GM12878 (cell line): ENCODE measurements around the gene MRTFA. TPM values are rescaled to one million over a fixed set of nuclear protein-coding genes. Genes with fewer than 3 reads are reported as not detected.

ENCODE experiments used
- ATAC-seq: fragments of 200-7000 bp; cut with Tn5 transposase; 3 replicates; pipeline ENCODE4 v1.9.1; 2020; ENCODE audit warnings: mild to moderate bottlenecking, moderate library complexity
- Bru-seq: library from RNA; stranded (reverse); fragments of 400-500 nt; gene quantifications from one replicate; lab custom pipeline; 2021; lab: Mats Ljungman, UMichigan
- BruChase-seq, 2 experiments: library from RNA; stranded (reverse); fragments of 400-500 nt; gene quantifications; one replicate each; lab custom pipeline; 2021; lab: Mats Ljungman, UMichigan
- BruUV-seq: library from RNA; stranded (reverse); fragments of 400-500 nt; replicated peaks from 2 replicates; lab custom pipeline; 2021; lab: Mats Ljungman, UMichigan
- CTCF ChIA-PET: fragments of 300-600 bp; sonication (Branson Sonifier 250); formaldehyde crosslinking; extraction: SDS; loops from one replicate; lab custom pipeline; 2021; ENCODE audit warnings: inconsistent platforms; lab: Yijun Ruan, JAX
- POLR2A ChIA-PET: fragments of 350-600 bp; formaldehyde crosslinking; extraction: SDS; loops from one replicate; lab custom pipeline; 2021; ENCODE audit warnings: inconsistent platforms; lab: Charles Lee
- RAD21 ChIA-PET: fragments of 300-600 bp; sonication (Branson Sonifier 250); formaldehyde crosslinking; loops from one replicate; lab custom pipeline; 2023; ENCODE audit warnings: antibody characterized with exemption; ENCODE audit not compliant: unreplicated experiment; lab: Charles Lee
- SMC1A ChIA-PET: fragments of 300-600 bp; sonication (Branson Sonifier 250); formaldehyde crosslinking; loops from one replicate; lab custom pipeline; 2023; ENCODE audit not compliant: unreplicated experiment, uncharacterized antibody; lab: Charles Lee
- DNase-seq: peaks from one replicate; pipeline ENCODE4 v3.0.0-alpha.2; 2011; ENCODE audit warnings: low read depth, low spot score
- FAIRE-seq: peaks from 3 replicates; lab custom pipeline; 2011; peaks lifted over from hg19 to GRCh38; lab: Jason Lieb, UNC
- H2AFZ ChIP-seq: 2 replicates; pipeline ENCODE4 v1.6.0; 2011; ENCODE audit warnings: low read depth, low read length, control low read depth; ENCODE audit not compliant: control insufficient read depth
- H3K27ac ChIP-seq: 2 replicates; pipeline ENCODE4 v1.5.1; 2011; ENCODE audit warnings: control low read depth; ENCODE audit not compliant: control insufficient read depth, insufficient read depth
- H3K27me3 ChIP-seq, 2 experiments: replicated peaks in 1 of 2; 2 replicates each; pipeline versions ENCODE4 v1.6.0 to v1.6.1; 2011; ENCODE audit warnings: low read length in 1 of 2; ENCODE audit not compliant: control insufficient read depth in 2 of 2, insufficient read depth in 2 of 2
- H3K36me3 ChIP-seq, 2 experiments: 2 replicates each; pipeline ENCODE4 v1.5.1; 2011; ENCODE audit warnings: low read length in 1 of 2; ENCODE audit not compliant: control insufficient read depth in 2 of 2, insufficient read depth in 2 of 2
- H3K4me1 ChIP-seq: 2 replicates; pipeline ENCODE4 v1.6.1; 2011; ENCODE audit warnings: mild to moderate bottlenecking, low read length, moderate library complexity, mixed read lengths; ENCODE audit not compliant: control insufficient read depth, insufficient read depth
- H3K4me2 ChIP-seq: 2 replicates; pipeline ENCODE4 v1.6.0; 2011; ENCODE audit warnings: control low read depth; ENCODE audit not compliant: control insufficient read depth, insufficient read depth
- H3K4me3 ChIP-seq: fragments of 200-600 bp; sonication (generic); 2 replicates; pipeline ENCODE4 v1.5.1; 2016
- H3K79me2 ChIP-seq: 2 replicates; pipeline ENCODE4 v1.6.0; 2011; ENCODE audit warnings: low read length; ENCODE audit not compliant: control insufficient read depth, insufficient read depth
- H3K9ac ChIP-seq: 2 replicates; pipeline ENCODE4 v1.8.0; 2011; ENCODE audit warnings: low read length, control low read depth, mixed read lengths; ENCODE audit not compliant: control insufficient read depth, insufficient read depth
- H3K9me3 ChIP-seq: replicated peaks from 3 replicates; pipeline ENCODE4 v1.5.1; 2011; ENCODE audit warnings: mild to moderate bottlenecking, low read length; ENCODE audit not compliant: control insufficient read depth, insufficient read depth
- H4K20me1 ChIP-seq: 2 replicates; pipeline ENCODE4 v1.6.0; 2011; ENCODE audit not compliant: control insufficient read depth, insufficient read depth
- CBFB ChIP-seq: IDR thresholded peaks from 2 replicates; pipeline ENCODE4 v1.6.1; 2016; ENCODE audit warnings: antibody characterized with exemption, low read depth
- CBX5 ChIP-seq: sonication (generic); IDR thresholded peaks from 2 replicates; pipeline ENCODE4 v1.6.1; 2016; ENCODE audit warnings: low read depth, moderate library complexity, mild to moderate bottlenecking, inconsistent platforms
- CREB1 ChIP-seq: IDR thresholded peaks from 2 replicates; pipeline ENCODE4 v1.6.1; 2012; ENCODE audit warnings: low read depth, mild to moderate bottlenecking, inconsistent platforms
- IRF4 ChIP-seq: IDR thresholded peaks from 2 replicates; pipeline ENCODE4 v1.6.1; 2011; ENCODE audit warnings: low read depth, low read length
- NBN ChIP-seq: fragments of 450-650 bp; IDR thresholded peaks from 2 replicates; pipeline ENCODE4 v1.6.1; 2016
- NFYB ChIP-seq: IDR thresholded peaks from 2 replicates; pipeline ENCODE4 v1.6.1; 2011; ENCODE audit warnings: low read depth, mild to moderate bottlenecking, low read length, improper control_type of control experiment, moderate library complexity; ENCODE audit not compliant: insufficient read depth
- PAX5 ChIP-seq: IDR thresholded peaks from 2 replicates; pipeline ENCODE4 v1.6.1; 2011; ENCODE audit warnings: low read depth, low read length, borderline replicate concordance
- POLR2A ChIP-seq: IDR thresholded peaks from 2 replicates; pipeline ENCODE4 v1.6.1; 2011; ENCODE audit warnings: low read depth, mild to moderate bottlenecking, low read length
- TARDBP ChIP-seq: IDR thresholded peaks from 2 replicates; pipeline ENCODE4 v1.6.1; 2016; ENCODE audit warnings: borderline replicate concordance
- ZBTB40 ChIP-seq: fragments of 450-650 bp; IDR thresholded peaks from 2 replicates; pipeline ENCODE4 v1.6.1; 2016; ENCODE audit warnings: mild to moderate bottlenecking, moderate library complexity, borderline replicate concordance
- WGBS: methylation state at CpG from one replicate; pipeline ENCODE4 v1.1.6; 2016; ENCODE audit warnings: low lambda C conversion rate; ENCODE audit not compliant: insufficient replicate concordance, insufficient coverage; ENCODE audit errors: missing lambda C conversion rate; 5-methylcytosine and 5-hydroxymethylcytosine counted together
- in situ Hi-C: fragments of 300-500 bp; cut with MboI; formaldehyde crosslinking; loops from 9 replicates; pipeline ENCODE4 v1.14.3; 2018; ENCODE audit warnings: mixed read lengths
- intact Hi-C: fragments of 100-400 bp; cut with micrococcal nuclease; formaldehyde crosslinking; loops from one replicate; pipeline ENCODE4 v1.14.2; 2022; ENCODE audit not compliant: unreplicated experiment
- long read RNA-seq, 2 experiments: library from polyadenylated mRNA; unstranded; transcript quantifications; one replicate each; pipeline ENCODE4 v2.0.0, GENCODE V29; 2019 to 2020
- polyA minus RNA-seq, 3 experiments: library from RNA; depleted of rRNA, polyadenylated mRNA; stranded (reverse); fragments of >200 nt; gene quantifications; 2 replicates each; pipeline ENCODE4 v1.2.3, GENCODE V29; 2011
- polyA plus RNA-seq, 11 experiments: library from polyadenylated mRNA; depleted of rRNA in 4 of 11; unstranded in 6 of 11; stranded (reverse) in 5 of 11; fragments of >200 nt; fragmentation: Nextera tagmentation in 4 of 11; fragmentation: Illumina TruSeq in 1 of 11; extraction: Ambion mirVana in 4 of 11; extraction: Trizol in 1 of 11; gene quantifications; 1 replicate in 1 of 11; 2 replicates in 10 of 11; pipeline versions ENCODE4 v1.2.1 to v1.2.3, GENCODE V29; 2011 to 2016; ENCODE audit warnings: inconsistent platforms in 2 of 11, missing spikeins in 2 of 11, low read depth in 1 of 11
- total RNA-seq, 4 experiments: library from RNA; depleted of rRNA in 3 of 4; stranded (reverse); fragments of >200 nt in 3 of 4; fragmentation: Illumina TruSeq in 1 of 4; extraction: Trizol in 1 of 4; gene quantifications; 2 replicates each; pipeline versions ENCODE4 v1.2.1 to v1.2.3, GENCODE V29; 2013 to 2021
- TF ChIP-seq, protein P1 (sequence below): fragments of 450-650 bp; IDR thresholded peaks from 2 replicates; pipeline ENCODE4 v1.6.1; 2014; ENCODE audit warnings: mild to moderate bottlenecking
- TF ChIP-seq, protein P2 (sequence below): IDR thresholded peaks from 2 replicates; pipeline ENCODE4 v1.6.1; 2011; ENCODE audit warnings: borderline replicate concordance, low read depth, mild to moderate bottlenecking, moderate library complexity, mixed read lengths, low read length; ENCODE audit not compliant: insufficient read depth; ENCODE audit errors: extremely low read length

MRTFA gene
- total RNA-seq (2013; cell fraction: nucleolus; rRNA removed) = 133 and 151 TPM in 2 replicates
- total RNA-seq (2014; rRNA removed) = 27.2 and 27.5 TPM in 2 replicates
- total RNA-seq (2014; rRNA removed; fragmentation: Illumina TruSeq; extraction: Trizol) = 9.5 and 11.3 TPM in 2 replicates
- total RNA-seq (2021) = 58.6 and 63.9 TPM in 2 replicates
- polyA plus RNA-seq (2011; ENCODE audit: low read depth) = 14.4 TPM
- 4.1 and 4.3 TPM in 2 replicates for polyA plus RNA-seq (2011; rRNA removed)
- polyA plus RNA-seq (2011; cell fraction: cytosol; rRNA removed) = 5.8 and 7.9 TPM in 2 replicates
- polyA plus RNA-seq (2011; cell fraction: nucleus; rRNA removed) = 16.2 and 28.6 TPM in 2 replicates
- polyA plus RNA-seq (2012) = 27.0 and 29.9 TPM in 2 replicates
- polyA plus RNA-seq (2014; fragmentation: Illumina TruSeq; extraction: Trizol) = 14.1 and 17.0 TPM in 2 replicates
- 1 to 10 TPM; 2.0 to 2.6 TPM for polyA plus RNA-seq (2014; fragmentation: Nextera tagmentation; extraction: Ambion mirVana)
- polyA plus RNA-seq (2014; rRNA removed) = 18.9 and 25.9 TPM in 2 replicates
- polyA plus RNA-seq (2016; fragmentation: Nextera tagmentation; extraction: Ambion mirVana) = 10 to 100 TPM; 29.1 to 29.6 TPM
- 23.8 and 24.5 TPM in 2 replicates for polyA minus RNA-seq (2011; rRNA and poly(A)+ RNA removed)
- polyA minus RNA-seq (2011; cell fraction: cytosol; rRNA and poly(A)+ RNA removed) = 10.1 and 11.6 TPM in 2 replicates
- 25.5 and 49.7 TPM in 2 replicates for polyA minus RNA-seq (2011; cell fraction: nucleus; rRNA and poly(A)+ RNA removed)
- percentile 78 among the genes with signal in this experiment for Bru-seq, nascent RNA
- BruChase-seq, experiment 1, labeled RNA remaining after a 6-hour chase = percentile 83 among the genes with signal in this experiment
- BruChase-seq, experiment 2, labeled RNA remaining after a 2-hour chase = percentile 81 among the genes with signal in this experiment
- long read RNA-seq, experiment 1, full-length matches to known transcripts = 1 of 5 reads
- long read RNA-seq, experiment 1, partial matches to known transcripts = 0 of 5 reads
- long read RNA-seq, experiment 1, other reads (novel, unspliced or antisense) = 4 of 5 reads
- long read RNA-seq, experiment 2, partial matches to known transcripts = 0 of 15 reads
- long read RNA-seq, experiment 2, other reads (novel, unspliced or antisense) = 14 of 15 reads

DNA sequence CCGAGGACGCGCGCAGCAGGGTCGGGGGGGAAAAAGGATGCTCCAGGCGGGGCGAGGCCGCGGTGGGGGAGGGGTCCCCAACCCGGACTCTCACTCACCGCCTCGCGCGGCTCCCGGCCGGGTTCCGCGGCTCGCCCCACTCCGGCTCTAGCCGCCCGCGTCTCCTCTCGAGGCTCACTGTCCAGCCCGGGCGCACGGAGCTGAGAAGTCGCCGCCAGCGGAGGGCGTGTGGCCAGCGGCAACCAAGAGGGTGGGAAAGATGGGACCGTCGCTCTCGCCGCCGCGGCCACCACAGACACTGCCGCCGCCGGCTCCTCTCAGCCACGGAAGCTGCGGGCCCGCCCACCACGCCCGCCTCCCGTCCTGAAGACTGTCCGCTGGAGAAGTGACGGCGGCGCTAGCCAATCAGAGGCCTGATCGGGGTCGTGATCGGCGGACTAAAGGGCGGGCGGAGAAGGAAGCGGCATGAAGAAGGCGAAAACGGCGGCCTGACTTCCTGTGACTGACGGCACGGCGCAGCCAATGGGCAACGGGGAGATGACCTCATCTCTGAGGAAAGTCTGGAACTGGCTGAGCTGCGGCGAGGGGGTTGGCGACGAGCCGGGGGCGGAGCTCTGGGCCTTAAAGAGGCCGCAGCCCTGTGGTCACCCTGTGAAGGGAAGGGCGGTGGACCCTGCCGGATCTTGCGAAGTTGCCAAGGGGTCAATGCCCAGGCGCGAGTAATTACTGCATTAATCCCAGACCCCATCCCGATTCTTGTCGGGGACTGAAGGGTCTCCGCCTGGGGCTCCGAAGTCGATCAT is at the start of gene MRTFA:
Gene MRTFA, minus strand, starts transcription at position 340 of the 803 bp plus-strand sequence.
- peak within 1 kb of the TSS; percentile 85 for H3K4me3 ChIP-seq
- peak within 1 kb of the TSS; percentile 76 for H3K9ac ChIP-seq
- peaks cover 2% of the 10 kb centered on the region; the same call in 2 of the 3 replicates for H3K9me3 ChIP-seq
- ChIA-PET SMC1A (interaction anchor here (0.8 to 9.9 kb wide), 9 partner anchors 9 to 200 kb away, joined by 3 to 96 read pairs (median 9); no protein-coding TSS in a partner anchor), RAD21 (interaction anchor here (0.7 to 2.0 kb wide), 18 partner anchors 9 to 263 kb away, joined by 3 to 21 read pairs (median 5); no protein-coding TSS in a partner anchor), POLR2A (interaction anchor here (0.5 to 1.9 kb wide), 15 partner anchors 9 to 290 kb away, joined by 3 to 26 read pairs (median 3); no protein-coding TSS in a partner anchor), CTCF (interaction anchor here (0.6 to 9.3 kb wide), 12 partner anchors 9 to 262 kb away, joined by 3 to 79 read pairs (median 4); partner anchors contain the start of genes ST13 and XPNPEP3)
- H4K20me1 ChIP-seq = no peaks in the 10 kb centered on the region
- in situ Hi-C loops (no loop called here), intact Hi-C loops (loop anchor here (2.0 kb wide), 1 partner anchor 104 kb away; no protein-coding TSS in a partner anchor)
- no TSS peak for BruUV-seq
- DNase-seq (peak; percentile 99), ATAC-seq (peak; percentile 95), FAIRE-seq (peak; percentile 99)
- no peaks in the 10 kb centered on the region for H3K36me3 ChIP-seq
- under 1% methylated on average over 72 of the region's 82 CpGs for WGBS
- peak within 1 kb of the TSS; percentile 96 for H2AFZ ChIP-seq
- peak within 1 kb of the TSS; percentile 94 for H3K4me2 ChIP-seq
- H3K27ac ChIP-seq = peak within 1 kb of the TSS; percentile 79
- H3K27me3 ChIP-seq = no peaks in the 10 kb centered on the region
- peaks cover 6% of the 10 kb centered on the region for H3K4me1 ChIP-seq
- peaks cover 45% of the 10 kb centered on the region for H3K79me2 ChIP-seq
- TF ChIP-seq CBX5 = no peak
- TF ChIP-seq CBFB = peak; percentile 68; the same call in 1 of the 2 replicates
- peak; percentile 99 for TF ChIP-seq POLR2A
- TF ChIP-seq PAX5 = peak; percentile 8; the same call in 1 of the 2 replicates
- peak; percentile 85 for TF ChIP-seq NFYB
- no peak for TF ChIP-seq IRF4
- TF ChIP-seq, protein P1, sequence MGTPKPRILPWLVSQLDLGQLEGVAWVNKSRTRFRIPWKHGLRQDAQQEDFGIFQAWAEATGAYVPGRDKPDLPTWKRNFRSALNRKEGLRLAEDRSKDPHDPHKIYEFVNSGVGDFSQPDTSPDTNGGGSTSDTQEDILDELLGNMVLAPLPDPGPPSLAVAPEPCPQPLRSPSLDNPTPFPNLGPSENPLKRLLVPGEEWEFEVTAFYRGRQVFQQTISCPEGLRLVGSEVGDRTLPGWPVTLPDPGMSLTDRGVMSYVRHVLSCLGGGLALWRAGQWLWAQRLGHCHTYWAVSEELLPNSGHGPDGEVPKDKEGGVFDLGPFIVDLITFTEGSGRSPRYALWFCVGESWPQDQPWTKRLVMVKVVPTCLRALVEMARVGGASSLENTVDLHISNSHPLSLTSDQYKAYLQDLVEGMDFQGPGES = peak; percentile 94
- TF ChIP-seq, protein P2, sequence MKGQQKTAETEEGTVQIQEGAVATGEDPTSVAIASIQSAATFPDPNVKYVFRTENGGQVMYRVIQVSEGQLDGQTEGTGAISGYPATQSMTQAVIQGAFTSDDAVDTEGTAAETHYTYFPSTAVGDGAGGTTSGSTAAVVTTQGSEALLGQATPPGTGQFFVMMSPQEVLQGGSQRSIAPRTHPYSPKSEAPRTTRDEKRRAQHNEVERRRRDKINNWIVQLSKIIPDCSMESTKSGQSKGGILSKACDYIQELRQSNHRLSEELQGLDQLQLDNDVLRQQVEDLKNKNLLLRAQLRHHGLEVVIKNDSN = no peak
- TF ChIP-seq TARDBP = no peak
- TF ChIP-seq NBN = peak; percentile 45; the same call in 1 of the 2 replicates
- peak; percentile 87; the same call in 1 of the 2 replicates for TF ChIP-seq ZBTB40
- peak; percentile 92 for TF ChIP-seq CREB1
